ENCODE measurements around the gene FGD3.

FGD3 gene

DNA sequence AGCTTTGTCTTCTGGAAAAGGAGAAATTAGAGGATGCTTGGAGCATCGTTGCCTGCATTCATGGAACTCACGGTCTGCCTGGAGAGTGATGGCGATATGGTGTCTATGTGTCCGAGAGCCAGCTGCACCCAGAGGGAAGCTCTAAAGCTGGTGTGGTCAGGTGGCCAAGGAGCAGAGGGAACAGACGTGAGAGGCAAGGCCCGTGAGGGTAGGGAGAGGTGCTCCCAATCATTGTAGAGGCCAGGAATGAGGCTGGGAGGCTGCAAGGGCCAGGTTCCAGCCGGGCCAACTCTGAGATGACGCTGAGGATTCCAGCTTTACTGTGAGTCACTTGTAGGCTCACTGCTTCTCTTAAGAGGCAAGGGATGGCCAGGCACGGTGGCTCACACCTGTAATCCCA lies 7.6 kb downstream of the FGD3 start:
- H3K4me3 ChIP-seq (replicated peaks; ENCODE audit: low read depth, low read length), result no peak overlapping the region
- TF ChIP-seq, protein P1, sequence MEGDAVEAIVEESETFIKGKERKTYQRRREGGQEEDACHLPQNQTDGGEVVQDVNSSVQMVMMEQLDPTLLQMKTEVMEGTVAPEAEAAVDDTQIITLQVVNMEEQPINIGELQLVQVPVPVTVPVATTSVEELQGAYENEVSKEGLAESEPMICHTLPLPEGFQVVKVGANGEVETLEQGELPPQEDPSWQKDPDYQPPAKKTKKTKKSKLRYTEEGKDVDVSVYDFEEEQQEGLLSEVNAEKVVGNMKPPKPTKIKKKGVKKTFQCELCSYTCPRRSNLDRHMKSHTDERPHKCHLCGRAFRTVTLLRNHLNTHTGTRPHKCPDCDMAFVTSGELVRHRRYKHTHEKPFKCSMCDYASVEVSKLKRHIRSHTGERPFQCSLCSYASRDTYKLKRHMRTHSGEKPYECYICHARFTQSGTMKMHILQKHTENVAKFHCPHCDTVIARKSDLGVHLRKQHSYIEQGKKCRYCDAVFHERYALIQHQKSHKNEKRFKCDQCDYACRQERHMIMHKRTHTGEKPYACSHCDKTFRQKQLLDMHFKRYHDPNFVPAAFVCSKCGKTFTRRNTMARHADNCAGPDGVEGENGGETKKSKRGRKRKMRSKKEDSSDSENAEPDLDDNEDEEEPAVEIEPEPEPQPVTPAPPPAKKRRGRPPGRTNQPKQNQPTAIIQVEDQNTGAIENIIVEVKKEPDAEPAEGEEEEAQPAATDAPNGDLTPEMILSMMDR (IDR thresholded peaks at IDR 0.05; ENCODE audit: low read depth, low read length, missing control alignments), result no peak
- DNase-seq (ENCODE audit: extremely low read depth, low read depth), result no peak

DNA sequence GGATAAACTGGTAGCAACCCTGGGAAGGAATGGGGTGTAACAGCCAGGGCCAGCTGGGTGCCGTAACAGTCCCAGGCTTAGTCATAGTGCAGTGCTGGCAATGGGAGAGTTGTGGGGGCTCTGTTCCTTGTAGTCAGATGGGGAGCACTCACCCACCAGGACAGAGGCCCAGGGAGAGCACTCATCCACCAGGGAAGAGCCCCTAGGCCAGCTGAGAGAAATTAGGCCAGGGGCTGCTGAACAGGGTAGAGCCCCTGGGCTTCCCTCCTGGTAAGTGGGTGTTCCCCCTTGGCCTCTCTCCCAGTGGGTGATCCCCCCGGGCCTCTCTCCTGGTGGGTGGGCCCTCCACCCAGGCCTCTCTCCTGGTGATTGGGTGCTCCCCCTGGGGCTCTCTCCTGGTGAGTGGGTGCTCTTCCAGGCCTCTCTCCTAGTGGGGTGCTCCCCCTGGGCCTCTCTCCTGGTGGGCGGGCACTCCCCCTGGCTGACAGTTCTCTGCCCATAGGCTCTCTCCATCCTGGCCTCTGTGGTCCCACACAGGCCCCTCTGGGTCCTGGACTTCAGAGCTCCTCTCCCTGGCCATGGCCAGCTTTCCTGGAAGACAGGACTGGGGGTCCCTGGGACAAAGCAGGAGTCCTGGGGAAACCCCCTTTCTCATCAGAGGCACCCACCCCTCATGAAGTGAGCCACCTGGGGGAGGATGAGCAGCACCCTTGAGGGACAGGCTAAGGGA lies 13.4 kb downstream of the FGD3 start:
- H3K4me3 ChIP-seq (replicated peaks; ENCODE audit: low read depth, low read length), result no peak overlapping the region
- no peak for DNase-seq (ENCODE audit: extremely low read depth, low read depth)
- TF ChIP-seq, protein P1 (IDR thresholded peaks at IDR 0.05; ENCODE audit: low read depth, low read length, missing control alignments), result no peak

DNA sequence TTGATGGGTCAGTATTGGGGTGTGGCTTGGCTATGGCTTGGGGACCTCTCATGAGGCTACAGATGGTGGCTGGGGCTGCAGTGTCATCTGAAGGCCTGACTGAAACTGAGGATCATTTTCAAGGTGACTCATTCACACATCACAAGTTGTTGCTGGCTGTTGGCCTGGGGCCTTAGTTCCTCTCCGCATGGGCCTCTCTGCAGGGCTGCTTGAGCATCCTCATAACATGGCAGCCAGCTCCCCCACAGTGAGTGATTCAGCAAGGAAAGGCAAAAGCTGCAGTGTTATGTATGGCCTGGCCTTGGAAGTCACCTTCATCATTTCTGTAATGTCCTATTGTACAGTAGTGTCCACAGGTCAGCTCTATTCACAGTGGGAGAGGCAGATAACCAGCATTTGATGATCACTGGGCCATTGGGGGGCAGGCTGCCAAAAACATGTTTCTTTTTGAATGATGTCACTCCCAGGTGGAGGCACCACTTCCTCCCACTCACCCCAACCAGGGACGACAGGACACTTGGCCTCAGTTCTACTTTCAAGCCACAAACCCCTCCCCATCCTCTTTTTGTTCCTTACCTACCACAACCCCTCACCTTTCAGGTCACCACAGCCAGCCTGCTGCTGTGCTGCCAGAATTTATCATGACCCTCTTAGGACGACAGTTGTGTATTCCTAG lies 14.4 kb downstream of the FGD3 start:
- TF ChIP-seq, protein P1 (IDR thresholded peaks at IDR 0.05; ENCODE audit: low read depth, low read length, missing control alignments), result no peak
- DNase-seq (ENCODE audit: extremely low read depth, low read depth), result no peak
- no peak overlapping the region for H3K4me3 ChIP-seq (replicated peaks; ENCODE audit: low read depth, low read length)

DNA sequence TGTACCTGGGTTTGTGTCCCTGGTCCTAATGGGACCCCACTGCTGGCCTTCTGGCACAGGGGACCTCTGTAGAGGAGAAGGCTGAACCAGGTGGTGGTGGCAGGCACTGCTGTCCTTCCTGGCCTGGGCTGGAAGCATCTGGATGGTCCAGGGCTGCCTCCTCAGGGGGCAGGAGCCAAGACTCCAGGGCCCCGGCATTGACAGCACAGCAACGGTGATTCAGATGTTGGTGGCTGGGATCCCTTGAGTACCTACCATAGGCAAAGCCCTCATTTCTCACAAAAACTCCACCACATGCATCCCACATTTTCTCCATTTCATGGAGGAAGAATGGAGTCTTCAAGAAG lies 15.0 kb downstream of the FGD3 start:
- no peak overlapping the region for H3K4me3 ChIP-seq (replicated peaks; ENCODE audit: low read depth, low read length)
- DNase-seq (ENCODE audit: extremely low read depth, low read depth), result no peak
- TF ChIP-seq, protein P1 (IDR thresholded peaks at IDR 0.05; ENCODE audit: low read depth, low read length, missing control alignments), result no peak

DNA sequence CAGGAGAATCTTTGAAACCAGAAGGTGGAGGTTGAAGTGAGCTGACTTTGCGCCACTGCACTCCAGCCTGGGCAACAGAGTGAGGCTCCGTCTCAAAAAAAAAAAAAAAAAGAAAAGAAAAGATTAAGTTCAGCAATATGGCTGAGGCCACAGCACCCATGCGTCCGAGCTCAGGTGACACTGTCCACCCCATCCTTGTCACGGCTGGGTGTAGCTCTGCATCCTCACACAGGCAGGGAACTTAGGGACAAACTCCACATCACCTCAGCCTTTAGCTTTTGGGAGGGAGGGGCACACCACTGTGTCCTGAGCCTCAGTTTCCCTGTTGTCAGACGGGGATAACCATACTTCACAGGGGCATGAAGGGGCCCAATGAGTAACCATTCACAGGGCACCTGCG lies 15.5 kb downstream of the FGD3 start:
- no peak overlapping the region for H3K4me3 ChIP-seq (replicated peaks; ENCODE audit: low read depth, low read length)
- TF ChIP-seq, protein P1 (IDR thresholded peaks at IDR 0.05; ENCODE audit: low read depth, low read length, missing control alignments), result no peak
- DNase-seq (ENCODE audit: extremely low read depth, low read depth), result no peak

DNA sequence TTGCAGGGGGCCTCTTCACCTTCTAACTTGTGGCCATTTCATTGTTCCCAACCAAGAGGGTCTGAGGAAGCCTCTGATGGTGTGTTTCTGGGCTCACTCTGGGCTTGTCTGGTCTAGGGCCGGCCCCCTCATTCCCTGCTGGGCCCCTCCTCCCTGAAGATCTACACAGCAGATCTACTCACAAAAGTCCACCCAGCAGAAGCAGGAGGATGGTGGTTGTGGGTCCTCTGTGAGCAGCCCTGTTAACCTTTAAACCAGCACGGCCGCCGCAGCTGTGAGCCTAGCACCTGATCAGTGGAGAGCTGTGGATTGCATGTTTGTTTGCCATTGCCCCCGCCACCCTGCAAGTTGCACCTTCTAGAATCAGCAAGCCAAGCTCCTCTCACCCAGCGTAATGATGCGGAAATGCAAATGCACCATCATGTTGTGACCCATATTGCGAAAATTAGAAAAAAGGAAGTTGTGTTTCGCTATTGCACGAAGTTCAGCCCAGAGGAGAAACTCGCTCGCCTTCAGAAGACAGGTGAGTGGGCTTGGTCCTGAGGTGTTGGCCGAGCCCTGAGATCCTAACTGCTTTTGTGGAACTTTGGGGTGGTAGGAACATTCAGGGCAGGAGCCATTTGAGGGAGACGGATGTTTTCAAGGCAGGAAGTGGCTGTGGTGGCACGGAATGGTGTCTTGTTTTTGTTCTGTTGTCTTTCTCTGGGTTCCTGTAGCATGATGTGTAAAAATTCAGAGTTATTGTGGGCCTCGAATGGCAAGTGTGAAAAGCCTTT lies 16.7 kb downstream of the FGD3 start:
- TF ChIP-seq, protein P1 (IDR thresholded peaks at IDR 0.05; ENCODE audit: low read depth, low read length, missing control alignments), result no peak
- H3K4me3 ChIP-seq (replicated peaks; ENCODE audit: low read depth, low read length), result no peak overlapping the region
- no peak for DNase-seq (ENCODE audit: extremely low read depth, low read depth)

Measured in HFF-Myc (cell line).